ENCODE results near the gene PCDHAC1.
"Not testable (repeated sequence)": the region's sequence is repeated elsewhere in the genome, so short reads cannot be mapped to it uniquely, and the experiment has no call there.

Gene PCDHAC1

DNA sequence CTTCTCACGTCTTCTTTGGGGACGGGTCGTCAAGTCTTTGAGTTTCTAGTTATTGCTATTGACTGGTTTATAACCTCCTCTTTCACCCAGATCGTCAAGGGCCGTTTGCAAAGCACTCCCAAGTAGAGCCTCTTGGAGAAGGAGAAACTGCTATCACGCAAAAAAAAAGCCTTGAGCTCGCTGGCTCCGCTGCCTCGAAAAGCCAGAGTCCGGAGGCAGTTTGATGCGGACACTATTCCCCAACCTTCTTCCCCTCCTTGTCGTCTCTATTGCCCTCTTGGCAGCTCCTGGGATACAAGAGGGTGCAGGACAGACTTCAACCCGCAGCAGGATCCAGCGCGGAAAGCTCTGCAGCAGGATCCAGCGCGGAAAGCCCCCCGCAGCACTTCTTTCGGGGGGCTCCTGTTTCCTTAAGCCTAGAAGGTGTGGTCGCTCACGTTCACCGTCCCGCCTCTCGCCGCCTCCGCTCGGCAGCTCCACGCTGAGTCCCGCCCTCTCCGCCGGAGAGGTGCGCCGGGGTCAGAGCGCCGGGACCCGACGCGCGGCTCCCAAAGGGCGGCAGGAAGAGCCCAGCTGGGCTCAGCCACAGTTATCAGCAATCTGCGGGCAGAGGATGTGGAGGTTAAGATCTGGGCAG is at the start of gene PCDHAC1:
Gene PCDHAC1, plus strand, starts transcription at position 494 of the 637 bp plus-strand sequence. CDS start 594 bp downstream, outside the sequence.
- no peak for DNase-seq (ENCODE audit: low read depth)

DNA sequence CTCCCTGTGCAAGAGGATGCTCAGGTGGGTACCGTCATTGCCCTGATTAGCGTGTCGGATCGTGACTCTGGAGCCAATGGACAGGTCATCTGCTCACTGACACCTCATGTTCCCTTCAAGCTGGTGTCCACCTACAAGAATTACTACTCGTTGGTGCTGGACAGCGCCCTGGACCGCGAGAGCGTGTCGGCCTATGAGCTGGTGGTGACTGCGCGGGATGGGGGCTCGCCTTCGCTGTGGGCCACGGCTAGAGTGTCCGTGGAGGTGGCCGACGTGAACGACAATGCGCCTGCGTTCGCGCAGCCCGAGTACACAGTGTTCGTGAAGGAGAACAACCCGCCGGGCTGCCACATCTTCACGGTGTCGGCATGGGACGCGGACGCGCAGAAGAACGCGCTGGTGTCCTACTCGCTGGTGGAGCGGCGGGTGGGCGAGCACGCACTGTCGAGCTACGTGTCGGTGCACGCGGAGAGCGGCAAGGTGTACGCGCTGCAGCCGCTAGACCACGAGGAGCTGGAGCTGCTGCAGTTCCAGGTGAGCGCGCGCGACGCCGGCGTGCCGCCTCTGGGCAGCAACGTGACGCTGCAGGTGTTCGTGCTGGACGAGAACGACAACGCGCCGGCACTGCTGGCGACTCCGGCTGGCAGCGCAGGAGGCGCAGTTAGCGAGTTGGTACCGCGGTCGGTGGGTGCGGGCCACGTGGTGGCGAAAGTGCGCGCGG is 49.4 kb upstream of the PCDHAC1 start:
- DNase-seq (ENCODE audit: low read depth) = not testable (repeated sequence)

DNA sequence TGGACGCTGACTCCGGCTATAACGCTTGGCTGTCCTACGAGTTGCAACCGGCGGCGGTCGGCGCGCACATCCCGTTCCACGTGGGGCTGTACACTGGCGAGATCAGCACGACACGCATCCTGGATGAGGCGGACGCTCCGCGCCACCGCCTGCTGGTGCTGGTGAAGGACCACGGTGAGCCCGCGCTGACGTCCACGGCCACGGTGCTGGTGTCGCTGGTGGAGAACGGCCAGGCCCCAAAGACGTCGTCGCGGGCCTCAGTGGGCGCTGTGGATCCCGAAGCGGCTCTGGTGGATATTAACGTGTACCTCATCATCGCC is 48.9 kb upstream of the PCDHAC1 start:
- no peak for DNase-seq (ENCODE audit: low read depth)

DNA sequence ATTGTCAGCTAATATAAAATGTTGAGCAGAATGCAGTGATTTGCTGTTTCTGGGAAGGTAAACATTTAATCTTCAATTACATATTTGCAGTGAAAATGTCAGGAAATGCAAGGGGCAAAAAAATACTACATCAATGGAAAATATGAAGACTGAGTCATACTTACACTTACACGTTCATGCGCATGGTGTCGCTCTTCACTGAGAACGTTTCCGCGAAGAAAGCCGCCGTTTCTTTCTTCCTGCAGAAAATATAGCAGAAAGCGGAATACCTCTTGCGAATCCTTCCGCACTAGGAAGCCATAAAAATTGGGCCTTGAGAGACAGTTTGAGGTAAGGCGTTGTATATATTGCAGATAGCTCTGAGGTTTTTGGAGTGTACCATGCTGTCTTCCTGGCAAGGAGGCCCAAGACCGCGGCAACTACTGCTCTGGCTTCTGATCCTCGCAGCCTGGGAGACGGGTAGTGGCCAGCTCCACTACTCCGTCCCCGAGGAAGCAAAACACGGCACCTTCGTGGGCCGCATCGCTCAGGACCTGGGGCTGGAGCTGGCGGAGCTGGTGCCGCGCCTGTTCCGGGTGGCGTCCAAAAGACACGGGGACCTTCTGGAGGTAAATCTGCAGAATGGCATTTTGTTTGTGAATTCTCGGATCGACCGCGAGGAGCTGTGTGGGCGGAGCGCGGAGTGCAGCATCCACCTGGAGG is 44.1 kb upstream of the PCDHAC1 start, which contains the start of gene PCDHA13:
Gene PCDHA13, plus strand, starts transcription at position 236 of the 702 bp plus-strand sequence. Its CDS starts 145 bp downstream, at position 381.
- DNase-seq (ENCODE audit: low read depth) = no peak

DNA sequence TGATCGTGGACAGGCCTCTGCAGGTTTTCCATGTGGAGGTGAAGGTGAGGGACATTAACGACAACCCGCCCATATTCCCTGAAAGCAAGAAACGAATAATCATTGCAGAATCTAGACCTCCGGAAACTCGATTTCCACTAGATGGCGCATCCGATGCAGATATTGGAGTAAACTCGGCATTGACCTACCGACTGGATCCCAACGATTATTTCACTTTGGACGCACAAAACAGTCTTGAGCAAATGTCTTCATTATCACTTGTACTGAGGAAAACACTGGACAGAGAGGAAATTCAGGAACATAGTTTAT is 43.6 kb upstream of the PCDHAC1 start:
- no peak for DNase-seq (ENCODE audit: low read depth)

DNA sequence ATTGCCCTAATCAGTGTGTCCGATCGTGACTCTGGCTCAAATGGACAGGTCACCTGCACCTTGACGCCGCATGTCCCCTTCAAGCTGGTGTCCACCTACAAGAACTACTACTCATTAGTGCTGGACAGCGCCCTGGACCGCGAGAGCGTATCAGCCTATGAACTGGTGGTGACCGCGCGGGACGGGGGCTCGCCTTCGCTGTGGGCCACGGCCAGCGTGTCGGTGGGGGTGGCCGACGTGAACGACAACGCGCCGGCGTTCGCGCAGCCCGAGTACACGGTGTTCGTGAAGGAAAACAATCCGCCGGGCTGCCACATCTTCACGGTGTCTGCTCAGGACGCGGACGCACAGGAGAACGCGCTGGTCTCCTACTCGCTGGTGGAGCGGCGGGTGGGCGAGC is 42.7 kb upstream of the PCDHAC1 start:
- no peak for DNase-seq (ENCODE audit: low read depth)

DNA sequence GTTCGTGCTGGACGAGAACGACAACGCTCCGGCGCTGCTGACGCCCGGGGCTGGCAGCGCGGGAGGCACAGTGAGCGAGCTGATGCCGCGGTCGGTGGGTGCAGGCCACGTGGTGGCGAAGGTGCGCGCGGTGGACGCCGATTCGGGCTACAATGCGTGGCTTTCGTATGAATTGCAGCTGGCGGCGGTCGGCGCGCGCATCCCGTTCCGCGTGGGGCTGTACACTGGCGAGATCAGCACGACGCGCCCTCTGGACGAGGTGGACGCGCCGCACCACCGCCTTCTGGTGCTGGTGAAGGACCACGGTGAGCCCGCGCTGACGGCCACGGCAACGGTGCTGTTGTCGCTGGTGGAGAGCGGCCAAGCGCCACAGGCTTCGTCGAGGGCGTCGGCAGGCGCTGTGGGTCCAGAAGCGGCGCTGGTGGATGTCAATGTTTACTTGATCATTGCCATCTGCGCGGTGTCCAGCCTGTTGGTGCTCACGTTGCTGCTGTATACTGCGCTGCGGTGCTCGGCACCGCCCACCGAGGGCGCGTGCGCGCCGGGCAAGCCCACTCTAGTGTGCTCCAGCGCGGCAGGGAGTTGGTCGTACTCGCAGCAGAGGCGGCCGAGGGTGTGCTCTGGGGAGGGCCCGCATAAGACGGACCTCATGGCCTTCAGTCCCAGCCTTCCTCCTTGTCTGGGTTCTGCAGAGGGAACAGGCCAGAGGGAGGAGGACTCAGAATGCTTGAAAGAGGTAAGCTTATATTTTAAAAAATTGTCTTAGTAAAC is 42.0 kb upstream of the PCDHAC1 start:
- DNase-seq (ENCODE audit: low read depth) = no peak

DNA sequence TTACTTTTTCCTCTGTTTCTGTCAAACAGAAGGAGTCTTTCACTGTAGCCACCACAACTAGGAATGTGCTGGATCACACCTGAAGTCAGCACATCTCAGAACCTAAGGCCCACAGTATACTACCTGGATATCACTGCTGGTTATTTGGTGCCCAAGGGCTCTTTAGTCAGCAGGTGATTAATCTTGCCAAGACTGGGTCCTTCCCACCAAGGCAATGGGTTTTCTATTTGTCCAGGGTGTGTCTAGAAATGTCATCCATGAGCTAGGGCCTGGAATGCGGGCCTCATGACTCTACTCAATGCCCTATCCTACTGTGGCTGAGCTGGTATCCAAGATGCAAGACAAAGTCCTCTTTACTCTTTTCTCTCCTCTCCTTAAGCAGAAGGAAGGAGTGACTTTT is 9.8 kb upstream of the PCDHAC1 start:
- no peak for DNase-seq (ENCODE audit: low read depth)

GRCh38 chr5:140923601-140924000 is 2.5 kb upstream of the PCDHAC1 start:
- DNase-seq (ENCODE audit: low read depth) = no peak

- DNase-seq (ENCODE audit: low read depth) = no peak
Observed at GRCh38 chr5:140926443-140927227, 536 bp downstream of the PCDHAC1 start.

- DNase-seq (ENCODE audit: low read depth) = no peak
Observed at GRCh38 chr5:140927228-140927573, 1.1 kb downstream of the PCDHAC1 start.

GRCh38 chr5:140934964-140935606 is 9.0 kb downstream of the PCDHAC1 start:
- no peak for DNase-seq (ENCODE audit: low read depth)

- DNase-seq (ENCODE audit: low read depth) = no peak
Observed at GRCh38 chr5:140946578-140946977, 20.5 kb downstream of the PCDHAC1 start.

DNA sequence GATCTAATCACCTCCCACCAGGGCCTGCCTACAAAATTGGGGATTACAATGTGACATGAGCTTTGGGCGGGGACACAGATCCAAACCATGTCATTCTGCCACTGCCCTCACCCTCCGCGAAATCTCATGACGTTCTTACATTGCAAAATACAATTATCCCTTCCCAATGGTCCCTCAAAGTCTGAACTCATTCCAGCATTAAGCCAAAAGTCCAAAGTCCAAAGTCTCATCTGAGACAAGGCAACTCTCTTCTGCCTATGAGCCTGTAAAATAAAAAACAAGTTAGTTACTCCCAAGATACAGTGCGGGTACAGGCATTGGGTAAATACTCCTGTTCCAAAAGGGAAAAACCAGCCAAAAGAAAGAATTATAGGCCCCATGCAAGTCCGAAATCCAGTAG is 25.5 kb downstream of the PCDHAC1 start:
- no peak for DNase-seq (ENCODE audit: low read depth)

DNA sequence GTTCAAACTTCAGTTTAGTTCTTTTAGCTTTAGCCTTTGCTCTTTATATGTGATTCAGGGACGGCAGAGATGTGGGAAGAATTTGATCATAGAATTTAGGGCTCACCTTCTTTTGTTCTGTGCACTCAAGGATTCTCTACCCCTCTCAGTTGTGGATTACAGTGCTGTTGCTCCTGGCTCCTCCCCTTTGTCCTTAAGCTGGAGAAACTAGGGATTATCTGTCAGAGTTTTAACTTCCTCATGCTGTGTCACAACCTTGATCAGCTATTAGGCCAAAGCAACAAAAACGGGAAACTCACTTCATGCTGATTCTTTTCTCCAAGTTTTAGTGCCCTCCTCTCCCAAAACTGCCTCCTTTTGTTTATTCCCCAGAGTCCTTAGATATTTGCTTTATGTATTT is 27.1 kb downstream of the PCDHAC1 start:
- DNase-seq (ENCODE audit: low read depth) = no peak

GRCh38 chr5:140962190-140962589 is 36.1 kb downstream of the PCDHAC1 start:
- no peak for DNase-seq (ENCODE audit: low read depth)

DNA sequence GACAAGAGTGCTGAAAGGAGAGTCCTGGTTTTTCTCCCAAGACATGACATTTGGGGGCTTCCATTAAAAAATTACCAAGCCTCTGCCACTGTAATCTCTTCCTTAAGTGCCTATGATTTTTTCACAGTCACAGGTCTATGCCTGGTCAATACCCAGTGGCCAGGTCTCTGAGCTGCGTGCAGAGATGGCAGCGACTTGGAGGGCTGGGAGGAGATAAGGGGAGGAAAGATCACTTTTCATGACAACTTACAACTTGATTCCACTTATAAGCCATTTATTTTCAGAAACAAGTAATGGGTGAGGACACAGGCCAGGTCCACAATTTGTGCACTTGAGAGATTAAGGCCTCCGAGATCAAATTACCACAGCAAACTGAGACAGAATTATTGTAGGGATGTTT is 38.3 kb downstream of the PCDHAC1 start:
- DNase-seq (ENCODE audit: low read depth) = no peak

GRCh38 chr5:140965905-140966292 is 39.8 kb downstream of the PCDHAC1 start:
- DNase-seq (ENCODE audit: low read depth) = no peak

GRCh38 chr5:140966293-140967225 is 40.5 kb downstream of the PCDHAC1 start, which contains the start of gene PCDHAC2:
TSS of gene PCDHAC2 (plus strand) at chr5:140966476. CDS start at chr5:140966767, 291 bp downstream.
- DNase-seq (ENCODE audit: low read depth) = no peak

GRCh38 chr5:140967226-140967893 is 41.3 kb downstream of the PCDHAC1 start:
- no peak for DNase-seq (ENCODE audit: low read depth)

Data from activated gamma-delta T cell treated with anti-CD3 and anti-CD28 coated beads, Interleukin-2, amount 50 U/mL, for 16 hours (primary cell).